Stromal cell of bone marrow (primary cell): Measurements from ENCODE around the gene TDRD12.

Experiments used
- DNase-seq: peaks from one replicate; pipeline ENCODE4 v3.0.0-alpha.2; 2012; ENCODE audit warnings: low read depth

TDRD12 gene

DNA sequence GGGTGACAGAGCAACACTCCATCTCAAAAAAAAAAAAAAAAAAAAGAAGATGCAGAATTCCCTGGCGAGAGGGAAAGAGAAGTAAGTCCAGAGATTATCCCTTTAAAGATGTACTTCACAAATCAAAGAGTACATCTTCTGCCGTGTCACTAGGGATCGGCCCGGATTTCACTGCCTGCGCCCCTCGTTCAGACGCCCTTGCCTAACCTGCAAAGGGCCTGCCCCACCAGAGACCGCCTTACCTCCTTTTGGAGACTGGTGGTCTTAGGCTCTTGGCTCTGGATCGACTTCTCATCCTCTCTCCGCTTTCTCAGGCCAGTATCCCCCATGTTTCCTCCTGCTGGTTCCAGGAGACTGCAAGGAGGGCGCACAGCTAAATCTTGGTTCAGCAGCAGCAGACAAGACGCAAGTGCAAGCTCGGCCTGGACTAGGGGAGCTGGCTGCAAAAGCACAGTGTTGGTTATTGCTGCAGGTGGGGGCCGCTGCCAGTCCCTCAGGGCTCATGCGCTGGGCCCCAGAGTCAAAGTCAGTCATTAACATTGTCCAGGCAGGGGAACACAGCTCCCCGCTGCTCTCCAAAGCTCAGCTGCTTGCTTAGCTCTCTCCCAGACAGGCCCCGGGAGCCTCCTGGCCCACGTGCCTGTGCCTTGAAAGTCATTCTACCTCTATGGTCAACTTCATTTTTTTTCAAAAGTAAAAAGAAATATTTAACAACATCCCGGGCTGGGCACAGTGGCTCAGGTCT lies 148.8 kb downstream of the TDRD12 start:
- DNase-seq, result no peak

DNA sequence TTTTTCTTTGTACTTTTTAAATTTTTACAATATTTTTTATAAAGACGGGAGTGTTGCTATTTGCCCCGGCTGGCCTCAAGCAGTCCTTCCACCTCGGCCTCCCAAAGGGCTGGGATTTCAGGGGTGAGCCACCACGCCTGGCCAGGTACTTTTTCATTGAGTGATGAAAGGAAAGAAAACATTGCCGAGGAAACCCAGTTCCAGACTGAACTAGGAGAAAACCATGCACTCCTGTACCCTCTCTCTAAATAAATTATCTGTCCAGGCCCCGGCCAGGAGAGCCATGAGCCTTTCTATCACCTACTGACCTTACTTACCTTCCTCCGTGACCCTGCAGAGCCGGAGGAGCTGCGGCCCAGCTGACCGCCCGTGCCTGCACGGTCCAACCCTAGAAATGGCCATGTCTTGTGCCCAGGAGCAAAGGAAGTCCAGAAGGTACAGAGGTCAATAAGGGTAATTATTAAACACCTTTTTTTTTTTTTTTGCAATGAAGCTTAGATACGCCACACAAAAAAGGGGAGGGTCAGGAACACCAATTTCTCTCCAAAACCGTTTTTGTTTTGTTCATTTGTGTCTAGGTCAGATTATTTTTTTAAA lies 149.9 kb downstream of the TDRD12 start, which contains the start of gene SLC7A9:
TSS of gene SLC7A9 (minus strand) at position 399 of the 597 bp plus-strand sequence. CDS start 1,233 bp downstream, outside the sequence.
- DNase-seq, result no peak

DNA sequence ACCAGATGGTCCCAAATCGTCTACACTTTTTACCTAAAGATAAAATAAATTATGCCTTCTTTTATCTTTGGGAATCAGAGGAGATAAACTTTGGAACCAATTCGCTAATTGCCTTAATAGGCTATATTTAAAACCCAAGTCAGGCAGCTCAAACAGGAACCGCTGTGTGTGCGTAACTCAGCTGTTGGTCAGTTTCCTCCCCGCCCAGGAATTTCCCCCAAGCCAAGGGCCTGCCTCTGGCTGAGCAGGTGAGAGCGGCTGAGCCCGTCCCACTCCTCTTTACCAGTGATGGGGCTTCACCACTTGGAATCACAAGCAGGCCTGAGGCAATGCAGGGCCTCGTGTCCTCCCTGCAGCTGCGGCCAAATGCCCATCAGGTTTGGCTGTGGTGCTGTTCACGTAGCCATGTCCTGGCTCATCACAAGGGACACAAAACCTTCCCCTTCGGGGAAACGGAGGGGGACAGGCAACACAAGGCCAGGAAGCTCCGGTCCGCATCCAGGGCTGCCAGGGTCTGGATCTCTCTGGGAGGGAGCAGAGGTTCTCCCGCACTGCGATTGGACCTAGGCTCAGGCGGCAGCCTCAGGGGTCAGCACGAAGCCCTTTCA lies 150.5 kb downstream of the TDRD12 start:
- no peak for DNase-seq

DNA sequence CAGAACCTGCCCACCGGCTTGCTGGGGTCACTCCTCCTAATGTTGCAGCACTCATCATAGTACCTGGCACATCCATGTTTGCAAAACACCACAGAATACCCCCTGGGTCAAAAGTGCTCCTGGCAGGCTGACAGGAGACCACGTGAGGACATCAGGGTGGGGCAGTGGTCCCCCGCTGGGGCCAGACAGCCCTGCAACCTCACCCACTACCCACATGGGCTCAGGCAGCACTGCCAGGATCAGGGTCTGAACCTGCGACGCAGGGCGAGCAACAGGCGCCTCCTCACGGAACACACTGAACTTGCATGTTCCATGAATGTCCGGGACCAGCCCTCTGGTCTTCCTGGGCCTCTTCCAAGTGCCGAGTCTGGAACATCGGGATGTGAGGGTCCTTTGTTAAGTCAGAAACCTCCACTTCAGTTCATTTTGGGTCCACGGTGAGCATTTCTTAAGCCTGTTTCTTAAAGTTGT lies 151.4 kb downstream of the TDRD12 start:
- DNase-seq, result no peak

DNA sequence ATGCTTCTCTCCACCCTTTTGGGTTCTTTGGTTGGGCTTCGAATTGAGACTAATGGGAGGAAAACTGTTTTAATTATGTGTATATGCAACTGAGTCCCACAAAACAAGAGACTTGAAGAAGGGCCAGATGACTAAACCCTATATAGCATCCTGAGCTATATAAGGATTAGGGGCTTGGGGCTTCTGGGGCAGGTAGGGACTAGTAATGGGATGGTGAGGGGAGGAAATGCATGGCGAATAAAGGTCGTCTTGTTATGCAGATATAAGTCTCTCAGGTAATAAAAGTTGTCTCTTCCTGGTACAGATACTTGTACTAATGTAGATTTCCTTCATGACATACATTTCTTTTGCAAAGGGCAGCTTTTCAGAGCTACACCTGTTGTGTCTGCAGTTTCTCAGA lies 152.8 kb downstream of the TDRD12 start:
- no peak for DNase-seq

DNA sequence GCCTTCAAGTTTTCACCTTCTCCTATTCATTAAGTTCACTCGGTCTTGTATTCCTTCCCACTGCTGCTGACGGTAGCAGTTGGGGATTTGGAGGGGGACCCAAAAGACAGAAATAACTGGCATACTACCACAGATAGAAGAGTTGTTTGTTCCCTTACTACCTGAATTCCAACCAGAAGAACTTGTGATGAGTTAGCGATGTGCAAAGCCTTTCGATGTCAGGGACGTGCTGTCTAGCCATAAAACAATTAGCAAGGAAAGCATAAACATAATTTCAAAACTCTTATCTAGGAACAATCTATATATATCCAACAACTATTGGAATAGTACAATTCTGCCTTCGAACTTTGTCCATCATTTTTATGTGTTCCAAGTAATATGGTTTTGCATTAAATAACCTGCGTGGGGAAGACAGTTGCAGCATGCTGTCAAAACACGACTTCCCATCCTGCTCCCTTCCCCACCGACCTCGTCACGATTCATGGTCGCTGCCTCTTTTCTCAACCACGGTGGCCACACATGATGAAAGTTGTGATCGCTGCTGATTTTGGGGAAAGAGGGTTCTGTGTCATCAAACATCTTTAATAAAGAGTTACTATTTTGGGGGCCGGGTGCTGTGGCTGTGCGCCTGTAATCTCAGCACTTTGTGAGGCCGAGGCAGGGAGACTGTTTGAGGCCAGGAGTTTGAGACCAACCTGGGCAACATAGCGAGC lies 153.8 kb downstream of the TDRD12 start:
- no peak for DNase-seq

DNA sequence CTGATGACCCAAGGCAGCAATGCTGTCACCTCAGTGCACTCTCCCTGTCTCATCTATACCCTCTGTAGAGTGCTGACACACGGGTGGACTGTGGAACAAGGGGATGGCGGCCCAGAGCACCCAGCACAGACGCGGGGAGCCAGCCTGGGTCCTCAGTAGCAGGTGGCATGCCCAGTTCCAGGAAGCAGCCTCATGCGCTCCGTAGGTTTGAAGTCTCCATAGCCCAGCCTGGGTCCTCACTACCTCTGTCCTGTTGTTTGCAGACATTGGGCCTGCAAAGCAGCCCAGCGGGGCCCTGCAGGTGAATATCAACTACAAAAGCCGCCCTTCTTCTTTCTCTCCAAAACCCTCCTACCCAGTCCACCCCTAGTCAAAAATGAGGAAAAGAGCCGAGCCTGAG lies 155.0 kb downstream of the TDRD12 start:
- DNase-seq, result no peak

DNA sequence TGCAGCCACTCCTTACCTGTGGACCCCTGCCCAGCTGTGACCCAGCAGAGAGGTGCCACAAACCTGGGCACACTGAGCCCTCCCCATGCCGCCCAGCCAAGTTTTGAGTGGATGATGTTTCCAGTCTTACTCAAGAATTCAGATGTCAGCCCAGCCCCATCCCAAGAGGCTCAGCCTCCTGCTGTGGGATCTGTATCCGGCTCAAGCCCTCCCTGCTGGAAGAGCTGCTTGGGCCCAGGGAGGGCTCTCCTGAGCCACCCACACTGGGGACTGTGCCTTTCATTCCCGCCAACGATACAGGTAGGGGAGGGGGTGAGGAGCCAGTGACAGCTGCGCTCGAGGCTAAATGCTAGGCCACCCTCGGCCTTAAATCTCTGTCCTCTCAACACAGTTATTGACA lies 155.9 kb downstream of the TDRD12 start:
- DNase-seq, result no peak

DNA sequence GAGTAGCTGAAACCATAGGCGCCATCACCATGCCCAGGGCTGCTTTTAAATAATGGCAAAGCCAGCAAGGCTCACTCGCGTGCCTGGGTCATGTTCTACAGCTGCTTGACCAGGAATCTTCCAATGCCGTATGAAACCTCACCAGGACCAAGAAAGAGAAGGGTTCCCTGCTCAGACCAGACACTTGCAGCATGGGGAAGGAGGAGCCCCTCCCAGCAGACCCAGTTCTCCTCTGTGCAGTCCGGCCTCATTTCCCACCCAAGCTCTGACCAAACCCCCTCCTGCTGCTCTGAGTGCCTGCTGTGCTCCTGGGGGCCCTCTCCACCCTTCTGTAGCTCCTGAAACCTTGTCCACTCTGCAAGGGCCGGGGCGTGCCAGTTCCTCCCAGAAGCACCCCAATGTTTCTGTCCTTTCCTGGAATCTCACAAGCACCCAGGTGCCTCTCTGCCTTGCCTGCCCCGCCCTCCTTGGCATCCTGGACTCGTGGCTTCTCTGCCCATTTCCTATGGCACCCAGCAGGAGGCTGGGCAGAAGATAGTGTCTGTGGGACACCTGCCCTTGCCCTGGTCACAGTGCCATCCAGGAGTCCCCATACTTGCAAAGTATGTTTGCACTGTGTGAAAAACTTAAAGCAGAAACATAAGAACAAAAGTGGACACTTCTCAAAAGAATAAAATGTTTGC lies 156.8 kb downstream of the TDRD12 start:
- no peak for DNase-seq

DNA sequence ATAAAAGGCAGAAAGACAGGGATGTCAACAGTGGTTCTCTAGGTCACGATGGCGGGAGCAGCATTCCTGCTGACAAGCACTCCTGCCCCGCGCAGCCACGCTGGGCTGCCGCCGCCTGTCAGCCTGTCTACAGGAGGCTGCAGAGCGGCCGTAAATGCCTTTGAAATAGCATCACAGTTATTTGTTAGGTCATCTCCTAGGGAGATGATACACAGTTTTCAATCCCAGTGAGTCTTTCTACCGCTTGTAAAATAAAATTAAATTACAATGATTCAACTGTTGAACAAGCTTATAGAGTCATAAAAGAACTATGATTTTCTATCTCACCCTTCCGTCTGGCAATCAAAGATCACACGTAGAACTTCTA lies 157.3 kb downstream of the TDRD12 start:
- DNase-seq, result peak; percentile 6
